Mucosa of descending colon (tissue), 3 donors: ENCODE data around the gene MIR17HG. TPM values are rescaled to one million over a fixed set of nuclear protein-coding genes. Genes with fewer than 3 reads are reported as not detected.

Source experiments
- ATAC-seq: fragments of 200-7000 bp; cut with Tn5 transposase; one replicate; pipeline ENCODE4 v1.9.1; 2020; ENCODE audit warnings: mild to moderate bottlenecking, moderate library complexity
- DNase-seq, 3 donors: peaks; one replicate each; pipeline ENCODE4 v3.0.0-alpha.2; 2020
- H3K36me3 ChIP-seq: fragments of 200-600 bp; one replicate; pipeline ENCODE4 v1.8.0; 2021; ENCODE audit warnings: low read depth, mild to moderate bottlenecking
- H3K4me1 ChIP-seq: fragments of 200-600 bp; one replicate; pipeline ENCODE4 v1.8.0; 2021; ENCODE audit warnings: low read depth, mild to moderate bottlenecking
- H3K4me3 ChIP-seq: fragments of 200-600 bp; one replicate; pipeline ENCODE4 v1.8.0; 2021; ENCODE audit warnings: mild to moderate bottlenecking
- H3K9me3 ChIP-seq: fragments of 200-600 bp; one replicate; pipeline ENCODE4 v1.8.0; 2021; ENCODE audit warnings: mild to moderate bottlenecking
- CTCF ChIP-seq: fragments of 200-600 bp; IDR thresholded peaks from one replicate; pipeline ENCODE4 v1.8.0; 2022; ENCODE audit warnings: antibody characterized with exemption, mild to moderate bottlenecking
- intact Hi-C, 2 donors: fragments of 100-400 bp; cut with DNase I in 1 of 2; cut with micrococcal nuclease in 1 of 2; formaldehyde crosslinking; loops; one replicate each; pipeline versions ENCODE4 v1.11.0 to v1.11.1; 2022; cut with DNase I, micrococcal nuclease
- total RNA-seq, 3 donors: library from RNA; stranded (reverse); fragmentation: NEBNext Ultra II Directional in 2 of 3; extraction: Animal tissue kit (Norgen Biotek cat#: 25700) in 2 of 3; gene quantifications; one replicate each; pipeline versions ENCODE4 v1.2.1 to v1.2.4, GENCODE V29; 2021 to 2023
- donor health status: DM: no; HTN: no; CAD: no; lungs with moderate emphysema.
- donor health status: DM: no; HTN: no; CAD: no.
- donor health status: DM: no; HTN: yes; CAD: no.

MIR17HG gene
- total RNA-seq, 3 donors from 2014 or later = 4.1 to 6.1 (median 5.3) TPM

GRCh38 chr13:91326146-91326545, 21.3 kb upstream of the MIR17HG start:
- Histone ChIP-seq H3K9me3 (no peaks in the 10 kb centered on the region), H3K4me3 (no peak overlapping the region), H3K36me3 (no peaks in the 10 kb centered on the region), H3K4me1 (no peaks in the 10 kb centered on the region)
- DNase-seq (no peak), ATAC-seq (no peak)
- intact Hi-C loops = no loop called here
- no peak for TF ChIP-seq CTCF

GRCh38 chr13:91328726-91329125, 18.8 kb upstream of the MIR17HG start:
- no peaks in the 10 kb centered on the region for H3K9me3 ChIP-seq
- H3K36me3 ChIP-seq = no peaks in the 10 kb centered on the region
- no peaks in the 10 kb centered on the region for H3K4me1 ChIP-seq
- TF ChIP-seq CTCF = no peak
- ATAC-seq (no peak), DNase-seq (no peak)
- H3K4me3 ChIP-seq = no peak overlapping the region
- intact Hi-C loops = no loop called here

- H3K36me3 ChIP-seq = no peaks in the 10 kb centered on the region
- no peak for TF ChIP-seq CTCF
- no peaks in the 10 kb centered on the region for H3K9me3 ChIP-seq
- no peaks in the 10 kb centered on the region for H3K4me1 ChIP-seq
- DNase-seq (no peak), ATAC-seq (no peak)
- no peak overlapping the region for H3K4me3 ChIP-seq
- intact Hi-C loops = no loop called here
Observed at GRCh38 chr13:91329733-91330132, 17.8 kb upstream of the MIR17HG start.

- intact Hi-C loops = no loop called here
- H3K4me3 ChIP-seq = no peak overlapping the region
- H3K36me3 ChIP-seq = no peaks in the 10 kb centered on the region
- H3K9me3 ChIP-seq = no peaks in the 10 kb centered on the region
- H3K4me1 ChIP-seq = no peaks in the 10 kb centered on the region
- DNase-seq = no peak
- TF ChIP-seq CTCF = no peak
- ATAC-seq = no peak
Observed at GRCh38 chr13:91331047-91331915, 16.2 kb upstream of the MIR17HG start.

- no peak for ATAC-seq
- no peaks in the 10 kb centered on the region for H3K36me3 ChIP-seq
- no peak overlapping the region for H3K4me3 ChIP-seq
- TF ChIP-seq CTCF = no peak
- intact Hi-C loops = no loop called here
- DNase-seq = no peak
- peaks cover 10% of the 10 kb centered on the region for H3K4me1 ChIP-seq
- no peaks in the 10 kb centered on the region for H3K9me3 ChIP-seq
Observed at GRCh38 chr13:91346062-91346461, 1.4 kb upstream of the MIR17HG start.
